Stimulated activated CD4-positive, alpha-beta T cell treated with anti-CD3 and anti-CD28 coated beads, Interleukin-4, amount 100 ng/mL, for 1 hour (primary cell): ENCODE data around the gene ZNF358.
A peak's percentile ranks its signal among the peaks of the same experiment; 100 is the strongest.

Experiments used
- DNase-seq: peaks from one replicate; pipeline ENCODE4 v3.0.0-alpha.2; 2020

The ZNF358 gene

GRCh38 chr19:7539827-7540425, 24.0 kb downstream of the ZNF358 start:
- no peak for DNase-seq

- DNase-seq: peak; percentile 25
Observed at GRCh38 chr19:7540761-7541474, 25.0 kb downstream of the ZNF358 start.

GRCh38 chr19:7541475-7541824, 25.5 kb downstream of the ZNF358 start:
- DNase-seq: no peak

- no peak for DNase-seq
Observed at GRCh38 chr19:7541828-7542443, 26.0 kb downstream of the ZNF358 start.

- no peak for DNase-seq
Observed at GRCh38 chr19:7542556-7543348, 26.8 kb downstream of the ZNF358 start.

GRCh38 chr19:7544626-7545025, 28.7 kb downstream of the ZNF358 start:
- no peak for DNase-seq

- DNase-seq: no peak
Observed at GRCh38 chr19:7545300-7545699, 29.4 kb downstream of the ZNF358 start.

GRCh38 chr19:7545904-7546303, 30.0 kb downstream of the ZNF358 start:
- no peak for DNase-seq

- DNase-seq: no peak
Observed at GRCh38 chr19:7547159-7547558, 31.3 kb downstream of the ZNF358 start.

- no peak for DNase-seq
Observed at GRCh38 chr19:7549429-7550148, 33.7 kb downstream of the ZNF358 start.

GRCh38 chr19:7550169-7550770, 34.4 kb downstream of the ZNF358 start:
- no peak for DNase-seq

GRCh38 chr19:7550987-7551761, 35.3 kb downstream of the ZNF358 start:
- peak; percentile 43 for DNase-seq

GRCh38 chr19:7552781-7553180, 36.9 kb downstream of the ZNF358 start:
- no peak for DNase-seq

GRCh38 chr19:7554565-7554964, 38.7 kb downstream of the ZNF358 start:
- no peak for DNase-seq

- peak; percentile 26 for DNase-seq
Observed at GRCh38 chr19:7554990-7555864, 39.3 kb downstream of the ZNF358 start.

- DNase-seq: no peak
Observed at GRCh38 chr19:7556696-7557315, 40.9 kb downstream of the ZNF358 start.

- no peak for DNase-seq
Observed at GRCh38 chr19:7558667-7559066, 42.8 kb downstream of the ZNF358 start.

- no peak for DNase-seq
Observed at GRCh38 chr19:7559102-7559501, 43.2 kb downstream of the ZNF358 start.

- DNase-seq: no peak
Observed at GRCh38 chr19:7560255-7560654, 44.4 kb downstream of the ZNF358 start.

GRCh38 chr19:7561325-7561724, 45.4 kb downstream of the ZNF358 start:
- DNase-seq: no peak
